NCI-H1092 treated with DMSO at 0.1 percent for 48 hours (cell line): ENCODE measurements around the gene PDGFA.

Experiments
- DNase-seq: peaks from one replicate; lab custom pipeline; 2025; lab: John Stamatoyannopoulos, UW

The PDGFA gene

GRCh38 chr7:489876-490275 lies 29.8 kb downstream of the PDGFA start:
- no peak for DNase-seq

- no peak for DNase-seq
Measured at GRCh38 chr7:486216-486743, 33.4 kb downstream of the PDGFA start.

GRCh38 chr7:485188-486081 lies 34.2 kb downstream of the PDGFA start:
- DNase-seq = no peak

- no peak for DNase-seq
Measured at GRCh38 chr7:484356-485101, 35.1 kb downstream of the PDGFA start.

- no peak for DNase-seq
Measured at GRCh38 chr7:483656-484355, 35.8 kb downstream of the PDGFA start.

- DNase-seq = no peak
Measured at GRCh38 chr7:482521-483083, 37.0 kb downstream of the PDGFA start.

- DNase-seq = no peak
Measured at GRCh38 chr7:481219-481930, 38.3 kb downstream of the PDGFA start.

- peak; percentile 12 for DNase-seq
Measured at GRCh38 chr7:480531-481218, 39.0 kb downstream of the PDGFA start.

GRCh38 chr7:479948-480499 lies 39.6 kb downstream of the PDGFA start:
- no peak for DNase-seq

- DNase-seq = no peak
Measured at GRCh38 chr7:479115-479947, 40.3 kb downstream of the PDGFA start.

GRCh38 chr7:477626-478220 lies 41.9 kb downstream of the PDGFA start:
- no peak for DNase-seq

GRCh38 chr7:476736-477360 lies 42.8 kb downstream of the PDGFA start:
- DNase-seq = no peak

- no peak for DNase-seq
Measured at GRCh38 chr7:475951-476441, 43.6 kb downstream of the PDGFA start.

GRCh38 chr7:475425-475728 lies 44.3 kb downstream of the PDGFA start:
- no peak for DNase-seq

GRCh38 chr7:474605-475424 lies 44.8 kb downstream of the PDGFA start:
- no peak for DNase-seq

GRCh38 chr7:473870-474604 lies 45.6 kb downstream of the PDGFA start:
- no peak for DNase-seq

GRCh38 chr7:473211-473734 lies 46.4 kb downstream of the PDGFA start:
- no peak for DNase-seq
